Measurements from ENCODE around the gene LRP1. TPM values are rescaled to one million over a fixed set of nuclear protein-coding genes. Genes with fewer than 3 reads are reported as not detected.

LRP1 gene
- total RNA-seq, 2 experiments from 2014 or later: 1.0 to 1.5 TPM

DNA sequence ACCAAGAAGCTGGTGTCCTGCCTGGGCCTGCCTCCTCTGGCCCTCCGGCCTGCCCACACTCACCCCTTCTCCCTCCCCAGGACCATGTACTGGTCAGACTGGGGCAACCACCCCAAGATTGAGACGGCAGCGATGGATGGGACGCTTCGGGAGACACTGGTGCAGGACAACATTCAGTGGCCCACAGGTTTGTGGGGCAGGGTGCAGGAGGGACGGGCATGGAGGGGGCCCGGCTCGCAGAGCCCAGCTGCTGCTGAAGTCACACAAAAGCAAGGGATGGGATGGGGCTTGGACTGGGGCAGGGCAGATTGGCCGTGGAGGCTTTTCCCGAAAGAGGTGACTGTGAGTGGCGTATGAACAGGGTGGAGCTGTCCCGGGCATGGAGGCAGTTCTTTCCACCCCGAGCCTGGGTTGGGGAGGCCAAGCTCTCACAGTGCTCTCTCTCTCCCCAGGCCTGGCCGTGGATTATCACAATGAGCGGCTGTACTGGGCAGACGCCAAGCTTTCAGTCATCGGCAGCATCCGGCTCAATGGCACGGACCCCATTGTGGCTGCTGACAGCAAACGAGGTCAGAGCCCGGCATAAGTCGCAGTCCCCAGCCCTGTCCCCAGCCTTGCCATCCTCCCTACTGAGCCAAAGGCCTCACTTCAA, 80.5 kb downstream of the LRP1 start:
- H3K4me1 Mint-ChIP-seq (ENCODE audit: low read depth): peaks cover 6% of the 10 kb centered on the region
- CTCF ChIA-PET: interaction anchor here (0.5 to 1.3 kb wide), 2 partner anchors 13 to 30 kb away, joined by 3 to 7 read pairs; no protein-coding TSS in a partner anchor
- peaks cover 5% of the 10 kb centered on the region for H3K27me3 Mint-ChIP-seq (ENCODE audit: low read depth)
- intact Hi-C loops (cut with micrococcal nuclease): no loop called here
- DNase-seq: no peak
- H3K4me3 Mint-ChIP-seq: no peak overlapping the region
- H3K27ac Mint-ChIP-seq: no peak overlapping the region
- H3K9me3 Mint-ChIP-seq: no peaks in the 10 kb centered on the region
- H3K36me3 Mint-ChIP-seq (ENCODE audit: low read depth): no peaks in the 10 kb centered on the region

- Mint-ChIP-seq H3K27ac (no peak overlapping the region), H3K27me3 (ENCODE audit: low read depth) (peaks cover 17% of the 10 kb centered on the region), H3K4me3 (no peak overlapping the region), H3K9me3 (no peaks in the 10 kb centered on the region), H3K36me3 (ENCODE audit: low read depth) (no peaks in the 10 kb centered on the region), H3K4me1 (ENCODE audit: low read depth) (peaks cover 12% of the 10 kb centered on the region)
- DNase-seq: no peak
- intact Hi-C loops (cut with micrococcal nuclease): no loop called here
- CTCF ChIA-PET: interaction anchor here (10.9 kb wide), 1 partner anchor 31 kb away, joined by 333 read pairs; a partner anchor contains a TSS
Observed at GRCh38 chr12:57209916-57210315, 81.6 kb downstream of the LRP1 start.

GRCh38 chr12:57210461-57210860, 82.2 kb downstream of the LRP1 start:
- no peaks in the 10 kb centered on the region for H3K36me3 Mint-ChIP-seq (ENCODE audit: low read depth)
- no peak overlapping the region for H3K4me3 Mint-ChIP-seq
- no peak for DNase-seq
- CTCF ChIA-PET: interaction anchor here (10.9 kb wide), 1 partner anchor 31 kb away, joined by 333 read pairs; a partner anchor contains a TSS
- peaks cover 22% of the 10 kb centered on the region for H3K27me3 Mint-ChIP-seq (ENCODE audit: low read depth)
- no peaks in the 10 kb centered on the region for H3K9me3 Mint-ChIP-seq
- H3K27ac Mint-ChIP-seq: no peak overlapping the region
- intact Hi-C loops (cut with micrococcal nuclease): no loop called here
- peaks cover 16% of the 10 kb centered on the region for H3K4me1 Mint-ChIP-seq (ENCODE audit: low read depth)

DNA sequence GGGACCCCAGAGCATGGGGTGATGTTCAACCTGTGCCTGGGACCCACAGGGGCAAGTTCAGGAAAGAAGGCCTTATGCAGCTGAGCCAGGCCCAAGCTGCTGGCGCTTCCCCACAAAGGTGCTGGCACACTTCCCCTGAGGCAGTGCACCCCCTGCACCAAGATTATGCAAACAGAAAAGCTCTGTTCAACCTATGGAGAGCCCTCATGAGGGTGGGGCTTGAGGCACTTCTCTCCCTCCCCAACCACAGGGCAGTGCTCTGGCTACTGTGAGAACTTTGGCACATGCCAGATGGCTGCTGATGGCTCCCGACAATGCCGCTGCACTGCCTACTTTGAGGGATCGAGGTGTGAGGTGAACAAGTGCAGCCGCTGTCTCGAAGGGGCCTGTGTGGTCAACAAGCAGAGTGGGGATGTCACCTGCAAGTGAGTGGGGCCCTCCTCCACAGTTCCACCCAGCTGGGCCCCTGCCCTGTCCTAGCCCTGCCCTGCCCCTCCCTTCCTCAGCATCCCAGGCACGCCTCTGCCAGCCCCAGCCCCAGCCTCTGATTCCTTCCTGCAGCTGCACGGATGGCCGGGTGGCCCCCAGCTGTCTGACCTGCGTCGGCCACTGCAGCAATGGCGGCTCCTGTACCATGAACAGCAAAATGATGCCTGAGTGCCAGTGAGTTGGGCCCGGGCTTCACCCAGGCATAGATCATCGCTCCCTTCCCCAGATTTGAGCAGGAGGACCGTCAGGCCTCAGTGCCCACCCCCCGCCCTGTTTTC, 82.8 kb downstream of the LRP1 start:
- H3K27ac Mint-ChIP-seq: no peak overlapping the region
- H3K4me1 Mint-ChIP-seq (ENCODE audit: low read depth): peaks cover 22% of the 10 kb centered on the region
- no peaks in the 10 kb centered on the region for H3K36me3 Mint-ChIP-seq (ENCODE audit: low read depth)
- DNase-seq: no peak
- CTCF ChIA-PET: interaction anchor here (0.5 to 10.9 kb wide), 2 partner anchors 30 to 39 kb away, joined by 3 to 333 read pairs; a partner anchor contains a TSS
- H3K27me3 Mint-ChIP-seq (ENCODE audit: low read depth): peaks cover 29% of the 10 kb centered on the region
- H3K9me3 Mint-ChIP-seq: no peaks in the 10 kb centered on the region
- intact Hi-C loops (cut with micrococcal nuclease): no loop called here
- H3K4me3 Mint-ChIP-seq: no peak overlapping the region

- intact Hi-C loops (cut with micrococcal nuclease): no loop called here
- Mint-ChIP-seq H3K36me3 (ENCODE audit: low read depth) (no peaks in the 10 kb centered on the region), H3K4me1 (ENCODE audit: low read depth) (peaks cover 23% of the 10 kb centered on the region), H3K4me3 (no peak overlapping the region), H3K9me3 (no peaks in the 10 kb centered on the region), H3K27ac (no peak overlapping the region), H3K27me3 (ENCODE audit: low read depth) (peaks cover 29% of the 10 kb centered on the region)
- CTCF ChIA-PET: interaction anchor here (1.1 to 10.9 kb wide), 8 partner anchors 10 to 247 kb away, joined by 4 to 333 read pairs (median 13); partner anchors contain the start of genes GLI1, SHMT2 and STAC3
- DNase-seq: no peak
Observed at GRCh38 chr12:57211791-57212700, 83.8 kb downstream of the LRP1 start.

GRCh38 chr12:57212701-57213057, 84.4 kb downstream of the LRP1 start:
- H3K4me1 Mint-ChIP-seq (ENCODE audit: low read depth): peaks cover 28% of the 10 kb centered on the region
- no peak overlapping the region for H3K27ac Mint-ChIP-seq
- CTCF ChIA-PET: interaction anchor here (0.6 to 10.9 kb wide), 15 partner anchors 9 to 246 kb away, joined by 3 to 333 read pairs (median 10); partner anchors contain the start of genes GLI1, SHMT2 and STAC3
- no peak overlapping the region for H3K4me3 Mint-ChIP-seq
- H3K9me3 Mint-ChIP-seq: no peaks in the 10 kb centered on the region
- H3K36me3 Mint-ChIP-seq (ENCODE audit: low read depth): no peaks in the 10 kb centered on the region
- H3K27me3 Mint-ChIP-seq (ENCODE audit: low read depth): peaks cover 35% of the 10 kb centered on the region
- intact Hi-C loops (cut with micrococcal nuclease): loop anchor here (1.0 kb wide), 3 partner anchors 27 to 247 kb away; partner anchors contain the start of gene GLI1
- DNase-seq: no peak

DNA sequence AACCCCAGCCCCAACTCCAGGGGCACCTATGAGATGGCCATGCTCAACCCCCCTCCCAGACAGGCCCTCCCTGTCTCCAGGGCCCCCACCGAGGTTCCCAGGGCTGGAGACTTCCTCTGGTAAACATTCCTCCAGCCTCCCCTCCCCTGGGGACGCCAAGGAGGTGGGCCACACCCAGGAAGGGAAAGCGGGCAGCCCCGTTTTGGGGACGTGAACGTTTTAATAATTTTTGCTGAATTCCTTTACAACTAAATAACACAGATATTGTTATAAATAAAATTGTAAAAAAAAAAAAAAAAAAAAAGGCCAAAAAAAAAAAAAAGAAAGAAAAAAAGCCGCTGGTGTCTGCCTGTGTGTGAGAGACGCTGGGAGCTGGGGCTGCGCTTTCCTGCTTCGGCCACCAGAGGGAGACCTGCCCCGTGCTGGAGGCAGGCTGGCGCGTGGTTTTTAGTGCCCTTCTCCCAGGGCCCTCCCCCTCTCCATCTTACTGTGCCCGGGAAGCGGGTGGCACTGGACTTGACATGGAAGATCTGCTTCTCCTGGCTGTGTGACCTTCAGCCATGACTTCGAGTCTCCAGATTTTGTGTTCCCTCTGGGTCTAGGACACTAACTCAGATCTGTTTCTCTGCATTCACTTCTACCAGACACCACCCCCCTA, 84.9 kb downstream of the LRP1 start:
- peak; percentile 92 for DNase-seq
- CTCF ChIA-PET: interaction anchor here (0.6 to 10.9 kb wide), 18 partner anchors 9 to 503 kb away, joined by 3 to 333 read pairs (median 8); partner anchors contain the start of genes GLI1, SHMT2 and STAC3
- intact Hi-C loops (cut with micrococcal nuclease): loop anchor here (1.0 kb wide), 3 partner anchors 26 to 246 kb away; partner anchors contain the start of gene GLI1
- Mint-ChIP-seq H3K27me3 (ENCODE audit: low read depth) (peaks cover 39% of the 10 kb centered on the region), H3K36me3 (ENCODE audit: low read depth) (no peaks in the 10 kb centered on the region), H3K4me1 (ENCODE audit: low read depth) (peaks cover 28% of the 10 kb centered on the region), H3K4me3 (no peak overlapping the region), H3K27ac (no peak overlapping the region), H3K9me3 (no peaks in the 10 kb centered on the region)

GRCh38 chr12:57213763-57214397, 85.6 kb downstream of the LRP1 start:
- CTCF ChIA-PET: interaction anchor here (0.7 to 10.9 kb wide), 24 partner anchors 12 to 502 kb away, joined by 3 to 333 read pairs (median 6); partner anchors contain the start of genes GLI1, INHBE, SHMT2 and STAC3
- intact Hi-C loops (cut with micrococcal nuclease): loop anchor here (1.0 kb wide), 4 partner anchors 15 to 245 kb away; partner anchors contain the start of genes GLI1 and SHMT2
- Mint-ChIP-seq H3K4me3 (no peak overlapping the region), H3K27me3 (ENCODE audit: low read depth) (peaks cover 46% of the 10 kb centered on the region), H3K27ac (no peak overlapping the region), H3K4me1 (ENCODE audit: low read depth) (peaks cover 28% of the 10 kb centered on the region), H3K9me3 (no peaks in the 10 kb centered on the region), H3K36me3 (ENCODE audit: low read depth) (no peaks in the 10 kb centered on the region)
- DNase-seq: no peak

DNA sequence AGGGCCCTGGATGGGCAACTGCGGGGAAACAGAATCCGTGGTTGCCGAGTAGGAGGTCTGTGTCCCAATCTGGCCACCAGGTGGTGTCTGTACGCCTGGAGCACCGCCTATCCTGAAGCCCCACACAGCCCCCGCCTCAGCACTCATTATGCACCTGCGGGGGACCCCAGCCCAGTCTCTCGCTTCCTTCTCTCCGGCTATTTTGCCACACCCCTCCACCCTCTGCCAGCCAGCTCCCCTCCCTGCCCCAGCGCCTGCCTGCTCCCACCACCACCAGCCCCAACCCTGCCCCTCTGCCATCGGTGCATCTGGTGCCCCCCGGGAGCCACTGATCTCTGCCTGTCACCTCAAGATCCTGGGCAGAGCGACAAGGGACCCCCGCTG, 86.1 kb downstream of the LRP1 start:
- Mint-ChIP-seq H3K9me3 (no peaks in the 10 kb centered on the region), H3K4me3 (no peak overlapping the region), H3K36me3 (ENCODE audit: low read depth) (no peaks in the 10 kb centered on the region), H3K27ac (no peak overlapping the region), H3K4me1 (ENCODE audit: low read depth) (peaks cover 28% of the 10 kb centered on the region), H3K27me3 (ENCODE audit: low read depth) (peaks cover 50% of the 10 kb centered on the region)
- peak; percentile 82 for DNase-seq
- CTCF ChIA-PET: interaction anchor here (0.8 to 10.9 kb wide), 23 partner anchors 11 to 276 kb away, joined by 3 to 333 read pairs (median 5); partner anchors contain the start of genes GLI1, INHBE and SHMT2
- intact Hi-C loops (cut with micrococcal nuclease): loop anchor here (1.0 kb wide), 1 partner anchor 15 kb away; the partner anchor contains the start of gene SHMT2

DNA sequence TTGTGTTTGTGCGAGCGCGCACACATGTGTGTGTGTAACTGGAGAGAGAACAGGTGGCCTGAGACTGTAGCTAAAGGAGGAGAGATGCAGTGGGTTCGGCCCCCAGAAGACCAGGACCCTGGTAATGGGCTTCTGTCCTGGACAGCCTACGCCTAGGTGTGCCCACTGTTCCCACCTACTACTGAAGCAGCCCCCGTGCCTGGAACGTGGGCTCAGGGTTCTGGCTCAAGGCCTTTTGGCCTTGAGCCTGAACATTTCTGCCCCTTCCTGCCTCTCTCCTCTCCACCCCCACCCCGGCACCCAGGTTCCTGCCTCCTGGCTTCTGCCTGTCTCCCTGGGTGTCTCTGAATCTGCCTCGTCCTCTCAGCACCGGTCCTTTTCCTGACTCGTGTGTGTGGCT, 86.8 kb downstream of the LRP1 start:
- H3K36me3 Mint-ChIP-seq (ENCODE audit: low read depth): no peaks in the 10 kb centered on the region
- no peak overlapping the region for H3K27ac Mint-ChIP-seq
- H3K27me3 Mint-ChIP-seq (ENCODE audit: low read depth): peaks cover 56% of the 10 kb centered on the region
- H3K4me1 Mint-ChIP-seq (ENCODE audit: low read depth): peaks cover 31% of the 10 kb centered on the region
- no peak for DNase-seq
- H3K4me3 Mint-ChIP-seq: no peak overlapping the region
- CTCF ChIA-PET: interaction anchor here (0.8 to 10.9 kb wide), 14 partner anchors 10 to 275 kb away, joined by 3 to 333 read pairs (median 9); partner anchors contain the start of genes GLI1, INHBE and SHMT2
- intact Hi-C loops (cut with micrococcal nuclease): no loop called here
- H3K9me3 Mint-ChIP-seq: no peaks in the 10 kb centered on the region

- Mint-ChIP-seq H3K9me3 (no peaks in the 10 kb centered on the region), H3K36me3 (ENCODE audit: low read depth) (no peaks in the 10 kb centered on the region), H3K4me3 (peak overlapping the region; percentile 46), H3K4me1 (ENCODE audit: low read depth) (peaks cover 33% of the 10 kb centered on the region), H3K27me3 (ENCODE audit: low read depth) (peaks cover 58% of the 10 kb centered on the region), H3K27ac (no peak overlapping the region)
- CTCF ChIA-PET: interaction anchor here (4.6 to 10.9 kb wide), 3 partner anchors 10 to 25 kb away, joined by 73 to 333 read pairs (median 93); partner anchors contain the start of gene SHMT2
- DNase-seq: peak; percentile 50
- intact Hi-C loops (cut with micrococcal nuclease): no loop called here
Observed at GRCh38 chr12:57215668-57216013, 87.4 kb downstream of the LRP1 start.
